LNCaP clone FGC (cell line): ENCODE results near the gene OPN1MW.
"Not testable (repeated sequence)": the region's sequence is repeated elsewhere in the genome, so short reads cannot be mapped to it uniquely, and the experiment has no call there.

ENCODE experiments used
- DNase-seq: peaks from one replicate; pipeline ENCODE4 v3.0.0-alpha.2; 2011; ENCODE audit warnings: low read depth
- H3K4me3 ChIP-seq: 2 replicates; pipeline ENCODE4 v1.5.1; 2011; ENCODE audit warnings: mild to moderate bottlenecking, low read depth, low read length, control low read depth

Gene OPN1MW

GRCh38 chrX:154225292-154225691 lies 42.9 kb downstream of the OPN1MW start:
- not testable (repeated sequence) for H3K4me3 ChIP-seq, DNase-seq

GRCh38 chrX:154226706-154227105 lies 44.3 kb downstream of the OPN1MW start:
- DNase-seq, H3K4me3 ChIP-seq: not testable (repeated sequence)

- H3K4me3 ChIP-seq, DNase-seq: not testable (repeated sequence)
These were observed 49.0 kb downstream of the OPN1MW start for GRCh38 chrX:154231443-154231842.

GRCh38 chrX:154233620-154234019 lies 51.2 kb downstream of the OPN1MW start:
- not testable (repeated sequence) for DNase-seq, H3K4me3 ChIP-seq

GRCh38 chrX:154238939-154239559 lies 56.7 kb downstream of the OPN1MW start:
- H3K4me3 ChIP-seq, result not testable (repeated sequence)

GRCh38 chrX:154239982-154240503 lies 57.6 kb downstream of the OPN1MW start:
- not testable (repeated sequence) for DNase-seq, H3K4me3 ChIP-seq

More at GRCh38 chrX:154238939-154239559, 56.7 kb downstream of the OPN1MW start:
- not testable (repeated sequence) for DNase-seq
